CD14-positive monocyte (primary cell): ENCODE measurements around the gene ZNG1E. TPM values are rescaled to one million over a fixed set of nuclear protein-coding genes. Genes with fewer than 3 reads are reported as not detected.
"Not testable (repeated sequence)": the region's sequence is repeated elsewhere in the genome, so short reads cannot be mapped to it uniquely, and the experiment has no call there.

Experiments used
- DNase-seq, 3 donors: peaks; one replicate each; pipeline ENCODE4 v3.0.0-alpha.2; 2011 to 2022
- H2AFZ ChIP-seq: 2 replicates; pipeline ENCODE4 v1.6.0; 2012; ENCODE audit warnings: mild to moderate bottlenecking, low read depth, low read length, inconsistent platforms; ENCODE audit not compliant: insufficient read depth, poor library complexity, severe bottlenecking
- H3K27ac ChIP-seq, 2 donors: 1 replicate in 1 of 2; 2 replicates in 1 of 2; pipeline ENCODE4 v1.5.1; 2012 to 2013; ENCODE audit warnings: low read length in 2 of 2, control low read depth in 1 of 2, inconsistent platforms in 1 of 2, low read depth in 1 of 2, mild to moderate bottlenecking in 1 of 2
- H3K27me3 ChIP-seq, 2 donors: one replicate each; pipeline versions ENCODE4 v1.6.0 to v1.6.1; 2011 to 2013; ENCODE audit warnings: low read length in 2 of 2; ENCODE audit not compliant: control insufficient read depth in 2 of 2, insufficient read depth in 2 of 2
- H3K36me3 ChIP-seq, 2 donors: replicated peaks in 1 of 2; 1 replicate in 1 of 2; 2 replicates in 1 of 2; pipeline versions ENCODE4 v1.5.1 to v1.6.1; 2012 to 2013; ENCODE audit warnings: low read length in 2 of 2, control low read depth in 1 of 2, inconsistent platforms in 1 of 2, mild to moderate bottlenecking in 1 of 2; ENCODE audit not compliant: insufficient read depth in 2 of 2, control insufficient read depth in 1 of 2
- H3K4me1 ChIP-seq, 2 donors: 1 replicate in 1 of 2; 2 replicates in 1 of 2; pipeline versions ENCODE4 v1.5.1 to v1.6.1; 2012 to 2013; ENCODE audit warnings: low read length in 2 of 2, control low read depth in 1 of 2, inconsistent platforms in 1 of 2, mild to moderate bottlenecking in 1 of 2, moderate library complexity in 1 of 2; ENCODE audit not compliant: insufficient read depth in 2 of 2, control insufficient read depth in 1 of 2
- H3K4me2 ChIP-seq: replicated peaks from 2 replicates; pipeline ENCODE3; 2012; ENCODE audit warnings: low read length, moderate library complexity, mild to moderate bottlenecking; ENCODE audit not compliant: poor library complexity, severe bottlenecking; ENCODE audit errors: extremely low read depth
- H3K4me3 ChIP-seq, 3 experiments: fragments of 200-600 bp in 1 of 3; sonication (generic) in 1 of 3; replicated peaks in 1 of 3; 1 replicate in 2 of 3; 2 replicates in 1 of 3; pipeline ENCODE4 v1.5.1; 2011 to 2013; ENCODE audit warnings: low read length in 3 of 3, mild to moderate bottlenecking in 3 of 3, control low read depth in 2 of 3, low read depth in 2 of 3, inconsistent platforms in 1 of 3, moderate library complexity in 1 of 3
- H3K79me2 ChIP-seq: 2 replicates; pipeline ENCODE4 v1.6.0; 2012; ENCODE audit warnings: mild to moderate bottlenecking, control low read depth, inconsistent platforms, low read length, moderate library complexity; ENCODE audit not compliant: insufficient read depth
- H3K9ac ChIP-seq: 2 replicates; pipeline ENCODE4 v1.6.0; 2017; ENCODE audit warnings: low read length, mild to moderate bottlenecking; ENCODE audit not compliant: insufficient read depth, poor library complexity, severe bottlenecking
- H3K9me3 ChIP-seq, 2 donors: replicated peaks in 1 of 2; 1 replicate in 1 of 2; 2 replicates in 1 of 2; pipeline versions ENCODE4 v1.5.1 to v1.6.1; 2012 to 2013; ENCODE audit warnings: low read length in 2 of 2, control low read depth in 1 of 2; ENCODE audit not compliant: control insufficient read depth in 1 of 2, insufficient read depth in 1 of 2
- H4K20me1 ChIP-seq: 2 replicates; pipeline ENCODE4 v1.6.0; 2012; ENCODE audit warnings: mild to moderate bottlenecking, low read length, control low read depth, moderate library complexity; ENCODE audit not compliant: insufficient read depth
- H3K27ac Mint-ChIP-seq, 7 donors: one replicate each; pipeline ENCODE4 v1.8.0; 2020; ENCODE audit warnings: mild to moderate bottlenecking in 7 of 7, mixed read lengths in 7 of 7, moderate library complexity in 6 of 7, inconsistent platforms in 2 of 7
- H3K27me3 Mint-ChIP-seq, 3 donors: one replicate each; pipeline ENCODE4 v1.8.0; 2021 to 2022; ENCODE audit warnings: low read depth in 3 of 3, mild to moderate bottlenecking in 3 of 3, mixed read lengths in 3 of 3, moderate library complexity in 3 of 3, inconsistent platforms in 1 of 3
- H3K36me3 Mint-ChIP-seq, 2 donors: one replicate each; pipeline ENCODE4 v1.8.0; 2020; ENCODE audit warnings: mixed read lengths in 2 of 2, inconsistent platforms in 1 of 2, mild to moderate bottlenecking in 1 of 2
- H3K4me1 Mint-ChIP-seq: one replicate; pipeline ENCODE4 v1.8.0; 2020; ENCODE audit warnings: mild to moderate bottlenecking, mixed read lengths
- H3K4me3 Mint-ChIP-seq, 2 donors: one replicate each; pipeline ENCODE4 v1.8.0; 2020; ENCODE audit warnings: mild to moderate bottlenecking in 2 of 2, mixed read lengths in 2 of 2, moderate library complexity in 1 of 2
- H3K9me3 Mint-ChIP-seq, 7 donors: one replicate each; pipeline ENCODE4 v1.8.0; 2020 to 2022; ENCODE audit warnings: mixed read lengths in 7 of 7, mild to moderate bottlenecking in 6 of 7, moderate library complexity in 6 of 7, inconsistent platforms in 2 of 7
- WGBS: methylation state at CpG from one replicate; pipeline ENCODE4 v1.1.5; 2013; ENCODE audit warnings: missing lambda C conversion rate; ENCODE audit not compliant: insufficient coverage; 5-methylcytosine and 5-hydroxymethylcytosine counted together
- intact Hi-C, 2 donors: fragments of 100-400 bp; cut with micrococcal nuclease; formaldehyde crosslinking; loops; one replicate each; pipeline versions ENCODE4 v1.15.0 to v1.15.1; 2023
- polyA minus RNA-seq: library from RNA; depleted of rRNA, polyadenylated mRNA; stranded (reverse); fragments of >200 nt; gene quantifications from 2 replicates; pipeline ENCODE4 v1.2.3, GENCODE V29; 2012
- polyA plus RNA-seq, 3 donors: library from polyadenylated mRNA; depleted of rRNA in 1 of 3; unstranded in 2 of 3; stranded (reverse) in 1 of 3; fragments of 300-500 nt in 2 of 3; fragments of >200 nt in 1 of 3; fragmentation: Illumina TruSeq in 2 of 3; gene quantifications; 1 replicate in 2 of 3; 2 replicates in 1 of 3; pipeline ENCODE4 v1.2.3, GENCODE V29; 2012 to 2021
- total RNA-seq, 12 experiments: library from RNA in 1 of 12; stranded (reverse) in 1 of 12; fragments of 120-200 nt in 1 of 12; gene quantifications; one replicate each; pipeline ENCODE4 v1.2.4 and lab custom pipeline; 2013 to 2026; ENCODE audit warnings: mixed read lengths in 6 of 12, inconsistent platforms in 1 of 12

The ZNG1E gene
- total RNA-seq (2013), result 38.4 TPM
- polyA plus RNA-seq (10 to 100 TPM; 27.8 to 37.3 (median 36.8) TPM), polyA minus RNA-seq (7.3 and 9.1 TPM in 2 replicates), total RNA-seq (lab: John Stamatoyannopoulos, UW) (1.8 to 11.4 (median 7.8) reads per million in 11 experiments)

GRCh38 chr9:65675589-65676021 lies at the start of gene ZNG1E:
ZNG1E (plus strand) TSS chr9:65675928; CDS start chr9:65675977, 49 bp downstream.
- H3K4me3 ChIP-seq, result peak within 1 kb of the TSS; percentile 38 to 52 (median 43)
- intact Hi-C loops, H3K36me3 Mint-ChIP-seq: not testable (repeated sequence)

GRCh38 chr9:65673579-65673978 lies 2.1 kb upstream of the ZNG1E start:
- H3K9me3 Mint-ChIP-seq, H3K27me3 Mint-ChIP-seq, H4K20me1 ChIP-seq, H3K36me3 Mint-ChIP-seq, H3K4me2 ChIP-seq, H3K27ac Mint-ChIP-seq, intact Hi-C loops, H3K4me1 ChIP-seq, H3K27me3 ChIP-seq, DNase-seq, H3K9me3 ChIP-seq, H3K4me1 Mint-ChIP-seq, H3K4me3 ChIP-seq, H3K9ac ChIP-seq, H3K79me2 ChIP-seq, H3K27ac ChIP-seq, H3K4me3 Mint-ChIP-seq, H2AFZ ChIP-seq, H3K36me3 ChIP-seq: not testable (repeated sequence)
- 100% methylated on average over 1 of the region's 2 CpGs for WGBS

More at GRCh38 chr9:65675589-65676021, at the start of gene ZNG1E:
- H3K4me3 Mint-ChIP-seq, result peak within 1 kb of the TSS; percentile 63 to 70
- H3K27ac ChIP-seq, result peak within 1 kb of the TSS in 1 of 2 donors; percentile 54
- not testable (repeated sequence) for H3K27me3 Mint-ChIP-seq, H3K4me2 ChIP-seq, H3K36me3 ChIP-seq, H3K27me3 ChIP-seq, H3K9ac ChIP-seq, H4K20me1 ChIP-seq, H2AFZ ChIP-seq, H3K79me2 ChIP-seq, H3K9me3 Mint-ChIP-seq, H3K9me3 ChIP-seq, H3K4me1 Mint-ChIP-seq, H3K4me1 ChIP-seq
- DNase-seq, result peak; percentile 8 to 14 (median 12)
- WGBS, result no CpG with 5 or more reads among the region's 33 CpGs
- peak within 1 kb of the TSS; percentile 69 to 92 (median 84) for H3K27ac Mint-ChIP-seq

- H3K9ac ChIP-seq, H3K27ac ChIP-seq, H3K36me3 Mint-ChIP-seq, H3K9me3 ChIP-seq, H2AFZ ChIP-seq, H3K4me2 ChIP-seq, H3K4me1 Mint-ChIP-seq, H3K9me3 Mint-ChIP-seq, H3K4me3 ChIP-seq, H4K20me1 ChIP-seq, intact Hi-C loops, H3K27me3 ChIP-seq, DNase-seq, H3K36me3 ChIP-seq, H3K27me3 Mint-ChIP-seq, H3K4me1 ChIP-seq, H3K79me2 ChIP-seq: not testable (repeated sequence)
- H3K4me3 Mint-ChIP-seq, result peak overlapping the region; percentile 52 to 61
- 80% methylated on average over 1 of the region's 5 CpGs for WGBS
- H3K27ac Mint-ChIP-seq, result peak overlapping the region; percentile 60 to 92 (median 70)
Observed at GRCh38 chr9:65675018-65675417, 710 bp upstream of the ZNG1E start.

DNA sequence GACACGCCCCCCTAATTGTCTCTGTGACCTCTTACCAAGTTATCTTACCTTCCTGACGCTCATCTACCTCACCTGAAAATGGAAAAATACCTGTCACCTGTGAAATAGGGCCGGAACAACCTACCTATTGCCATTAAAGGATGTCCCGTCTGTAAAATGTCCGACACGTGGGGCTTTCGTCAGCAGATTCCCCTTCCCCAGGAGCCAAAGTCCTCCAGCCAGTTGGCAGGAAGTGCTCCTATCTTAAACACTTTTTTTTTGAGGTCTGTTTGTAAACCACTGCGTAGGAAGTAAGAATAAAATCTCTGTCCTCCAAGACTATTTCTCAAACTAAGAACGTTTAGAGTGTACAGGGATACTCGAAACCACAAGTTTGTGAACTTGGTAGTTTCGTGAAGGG lies 661 bp downstream of the ZNG1E start:
- H3K9ac ChIP-seq, DNase-seq, H3K4me1 Mint-ChIP-seq, H4K20me1 ChIP-seq, H3K36me3 Mint-ChIP-seq, H3K79me2 ChIP-seq, H3K27me3 Mint-ChIP-seq, H3K36me3 ChIP-seq, H2AFZ ChIP-seq, H3K4me1 ChIP-seq, H3K27me3 ChIP-seq, H3K9me3 ChIP-seq, intact Hi-C loops, H3K4me2 ChIP-seq, H3K9me3 Mint-ChIP-seq, H3K27ac ChIP-seq: not testable (repeated sequence)
- Mint-ChIP-seq H3K4me3 (peak overlapping the region; percentile 60 to 70), H3K27ac (peak overlapping the region in 6 of 7 donors; percentile 51 to 87 (median 77))
- H3K4me3 ChIP-seq, result peak overlapping the region in 1 of 3 experiments; percentile 25
- WGBS, result no CpG with 5 or more reads among the region's 11 CpGs
